Activated CD4-positive, alpha-beta T cell treated with anti-CD3 and anti-CD28 coated beads, Interleukin-10, Interleukin-2, amounts not matched to agents 100 ng/mL and 50 ng/mL, durations not matched to agents 16 hours and 8 hours (primary cell): ENCODE measurements around the gene CASP3.
A peak's percentile ranks its signal among the peaks of the same experiment; 100 is the strongest.

Source experiments
- DNase-seq: peaks from one replicate; pipeline ENCODE4 v3.0.0-alpha.2; 2020

The CASP3 gene

DNA sequence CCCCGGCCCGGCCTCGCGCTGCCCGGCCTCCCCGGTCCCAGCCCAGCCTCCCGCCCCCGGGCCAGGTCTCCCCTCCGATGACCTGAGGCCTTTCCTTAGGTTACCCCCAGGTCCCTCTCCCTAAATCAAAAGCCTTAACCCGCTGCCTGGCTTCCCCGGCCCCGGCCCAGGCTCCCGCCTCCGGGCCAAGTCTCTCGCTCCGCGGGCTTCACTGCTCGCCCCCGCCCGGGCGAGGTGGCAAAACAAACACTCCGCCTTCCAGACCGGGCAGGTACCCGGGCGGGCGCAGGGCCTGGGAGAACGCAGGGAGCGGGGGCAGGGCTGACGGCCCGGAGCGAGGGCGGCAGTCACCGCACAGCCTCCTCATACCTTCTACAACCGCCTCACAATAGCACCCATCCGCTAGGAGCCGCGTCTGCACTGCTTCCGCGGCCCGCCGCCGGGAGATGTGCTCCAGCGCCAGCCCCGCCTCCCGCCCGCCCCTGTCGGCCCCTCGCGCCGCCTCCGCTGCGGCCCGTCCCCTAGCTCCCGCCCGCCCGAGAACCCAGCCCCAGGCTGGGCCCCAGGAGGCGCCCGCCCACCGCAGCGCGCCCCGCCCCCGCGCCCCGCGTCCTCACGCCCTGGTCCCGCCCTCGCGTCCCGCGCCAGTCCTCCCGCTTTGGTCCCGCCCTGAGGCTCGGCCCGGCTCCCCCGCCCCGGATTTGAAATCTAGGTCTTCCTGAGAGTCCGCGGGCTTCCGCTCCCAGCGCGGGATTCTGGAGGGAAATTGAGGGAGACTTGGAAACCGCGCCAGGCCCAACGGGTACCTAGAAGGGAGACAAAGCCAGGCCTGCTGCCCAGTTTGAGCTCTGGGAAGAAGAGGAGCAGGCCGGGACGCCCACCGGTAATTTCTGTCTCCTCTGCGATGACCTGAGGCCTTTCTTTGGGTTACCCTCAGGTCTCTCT is at the start of gene CASP3, which contains the start of gene PRIMPOL:
Gene CASP3 (minus strand): TSS at position 422 of the 945 bp plus-strand sequence. CDS start 10,994 bp downstream, outside the sequence.
Gene PRIMPOL (plus strand): TSS at position 713 of the 945 bp plus-strand sequence. CDS start 7,403 bp downstream, outside the sequence.
- DNase-seq = peak; percentile 98

DNA sequence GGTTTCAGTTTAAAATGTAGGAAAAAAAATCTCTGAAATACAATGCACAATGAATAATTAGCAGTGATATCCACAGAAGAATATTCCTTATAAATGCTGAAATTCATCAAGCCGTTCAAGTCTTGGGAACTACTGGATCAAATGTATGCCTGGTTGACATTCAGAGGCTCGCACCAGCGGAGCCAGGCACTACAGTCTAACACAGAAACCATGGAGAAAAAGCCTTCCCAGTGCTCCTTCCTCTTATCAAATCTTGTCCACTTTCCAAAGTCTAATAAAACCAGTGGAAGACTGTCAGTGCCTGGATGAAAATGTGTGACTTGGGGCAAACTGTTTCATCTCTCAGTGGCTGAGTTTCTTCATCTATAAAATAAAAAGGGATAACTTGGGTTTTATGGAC is 48.7 kb upstream of the CASP3 start:
- no peak for DNase-seq

DNA sequence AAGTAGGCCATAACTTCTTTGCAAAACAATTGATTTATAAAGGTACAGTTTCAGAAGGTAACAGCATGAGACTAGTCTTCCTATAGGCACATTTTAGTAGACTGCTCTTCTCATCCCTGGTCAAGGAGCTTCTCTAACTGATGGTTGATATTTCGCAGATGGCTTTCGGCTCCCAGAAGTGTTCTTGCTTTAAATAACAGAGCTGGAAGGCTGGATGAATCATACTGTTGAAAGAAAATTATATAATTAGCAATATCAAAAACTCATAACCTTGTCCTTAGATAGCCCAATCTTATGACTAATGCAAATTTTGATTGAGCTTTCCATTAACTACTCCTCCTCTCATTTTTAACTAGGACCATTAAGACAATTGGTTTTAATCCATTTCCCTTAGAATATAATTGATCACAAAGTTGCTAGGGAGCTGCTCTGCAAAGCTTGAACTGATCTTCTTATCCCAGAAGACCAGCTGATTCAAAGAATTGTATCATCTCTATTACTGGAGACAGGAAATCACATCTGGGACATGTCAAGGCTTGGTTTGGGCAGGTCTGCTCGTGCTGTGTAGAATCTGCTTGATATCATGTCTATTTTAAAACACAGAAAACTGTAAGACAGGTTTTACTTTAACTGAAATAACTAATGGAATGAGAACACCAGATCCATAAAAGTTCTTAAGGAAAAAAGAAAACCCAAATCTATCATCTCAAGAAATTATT is 46.1 kb upstream of the CASP3 start:
- DNase-seq = no peak

DNA sequence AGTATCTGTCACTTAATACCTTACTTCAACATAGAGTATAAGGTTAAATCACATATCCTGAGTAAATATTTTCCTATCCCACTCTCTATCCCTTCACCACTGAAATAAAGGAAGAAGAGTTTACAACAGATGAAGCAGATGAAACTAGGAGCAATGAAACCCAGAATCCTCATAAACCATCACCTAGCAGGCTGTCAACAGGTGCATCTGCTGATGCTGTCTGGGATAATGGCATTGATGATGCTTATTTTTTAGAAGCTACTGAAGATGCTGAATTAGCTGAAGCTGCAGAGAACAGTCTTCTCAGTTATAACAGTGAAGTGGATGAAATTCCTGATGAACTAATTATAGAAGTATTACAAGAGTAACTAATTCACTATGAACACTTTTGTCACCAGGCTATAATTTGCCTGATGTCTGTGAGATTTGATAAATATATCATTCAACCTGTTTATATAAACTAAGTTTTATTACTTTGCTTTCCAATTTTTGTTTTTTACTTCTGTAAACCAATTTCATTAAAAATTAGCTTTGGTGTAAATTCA is 45.2 kb upstream of the CASP3 start:
- no peak for DNase-seq

DNA sequence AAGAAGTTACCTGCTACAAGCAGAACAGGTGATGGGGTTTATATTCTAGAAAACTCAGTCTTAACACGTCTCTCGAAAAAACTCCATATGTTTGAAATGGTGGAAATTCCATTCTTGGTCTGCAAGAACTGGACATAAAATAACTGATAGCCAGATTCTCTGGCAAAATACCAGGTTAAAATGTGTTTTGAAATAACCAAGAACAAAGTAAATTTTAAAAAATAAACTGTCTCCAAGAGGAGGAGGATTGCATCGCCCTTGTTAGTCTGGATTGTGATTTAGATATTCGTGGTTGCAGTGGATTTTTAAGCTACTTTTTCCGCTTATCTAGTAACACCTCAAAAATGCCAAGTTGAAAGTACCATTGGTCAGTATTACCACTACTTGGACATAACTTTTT is 43.8 kb upstream of the CASP3 start:
- no peak for DNase-seq

DNA sequence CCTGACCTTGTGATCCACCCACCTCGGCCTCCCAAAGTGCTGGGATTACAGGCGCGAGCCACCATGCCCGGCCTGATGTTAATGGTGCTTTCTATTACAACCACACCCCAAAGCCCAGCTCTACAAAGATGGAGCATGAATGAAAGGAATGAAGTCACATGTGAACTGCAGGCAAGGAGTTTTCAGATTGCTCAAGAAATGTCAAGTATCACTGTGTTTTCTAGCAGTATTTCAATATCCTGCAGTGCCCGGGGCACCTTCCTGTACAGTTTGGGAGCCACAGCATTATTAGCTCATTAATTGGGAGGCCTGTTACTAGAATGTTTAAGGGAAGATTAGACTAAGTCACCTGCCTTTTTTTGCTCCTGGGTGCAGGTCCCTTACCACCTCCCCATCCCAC is 40.4 kb upstream of the CASP3 start:
- no peak for DNase-seq

DNA sequence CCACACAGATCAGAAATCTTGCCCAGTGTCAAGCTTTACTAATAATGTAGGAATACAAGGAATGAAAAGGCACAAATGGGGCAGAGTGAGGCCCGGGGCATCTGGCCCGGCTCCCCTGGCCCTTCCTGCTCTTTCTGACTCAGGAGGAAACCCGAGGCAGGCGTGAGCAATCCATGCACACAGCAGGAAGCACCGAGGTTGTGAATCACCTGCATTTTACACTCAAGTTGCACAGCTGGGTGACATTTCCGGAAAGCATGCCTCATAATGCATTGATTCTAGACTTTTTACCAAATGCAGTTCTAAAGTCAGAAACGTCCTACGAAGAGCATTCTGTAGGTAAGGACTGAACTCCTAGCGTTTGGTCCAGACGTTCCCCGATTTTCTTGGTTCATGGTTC is 39.2 kb upstream of the CASP3 start:
- DNase-seq = peak; percentile 60

DNA sequence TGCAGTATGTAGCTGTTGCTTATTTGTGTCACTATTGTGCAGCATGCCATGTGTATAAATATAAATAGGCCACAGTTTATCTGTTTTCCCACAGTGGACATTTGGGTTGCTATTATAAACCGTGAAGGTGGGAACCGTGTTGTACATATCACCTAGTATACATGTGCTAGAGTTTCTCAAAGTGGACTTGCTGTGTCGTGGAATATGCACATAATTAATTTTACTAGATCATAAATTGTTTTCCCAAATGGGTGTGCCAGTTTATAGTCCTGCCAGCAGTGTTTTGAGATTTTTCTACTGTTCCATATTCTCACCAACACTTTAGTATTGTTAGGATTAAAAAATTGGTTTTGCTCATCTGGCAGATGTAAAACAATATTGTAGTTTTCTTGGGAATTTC is 38.8 kb upstream of the CASP3 start:
- no peak for DNase-seq

DNA sequence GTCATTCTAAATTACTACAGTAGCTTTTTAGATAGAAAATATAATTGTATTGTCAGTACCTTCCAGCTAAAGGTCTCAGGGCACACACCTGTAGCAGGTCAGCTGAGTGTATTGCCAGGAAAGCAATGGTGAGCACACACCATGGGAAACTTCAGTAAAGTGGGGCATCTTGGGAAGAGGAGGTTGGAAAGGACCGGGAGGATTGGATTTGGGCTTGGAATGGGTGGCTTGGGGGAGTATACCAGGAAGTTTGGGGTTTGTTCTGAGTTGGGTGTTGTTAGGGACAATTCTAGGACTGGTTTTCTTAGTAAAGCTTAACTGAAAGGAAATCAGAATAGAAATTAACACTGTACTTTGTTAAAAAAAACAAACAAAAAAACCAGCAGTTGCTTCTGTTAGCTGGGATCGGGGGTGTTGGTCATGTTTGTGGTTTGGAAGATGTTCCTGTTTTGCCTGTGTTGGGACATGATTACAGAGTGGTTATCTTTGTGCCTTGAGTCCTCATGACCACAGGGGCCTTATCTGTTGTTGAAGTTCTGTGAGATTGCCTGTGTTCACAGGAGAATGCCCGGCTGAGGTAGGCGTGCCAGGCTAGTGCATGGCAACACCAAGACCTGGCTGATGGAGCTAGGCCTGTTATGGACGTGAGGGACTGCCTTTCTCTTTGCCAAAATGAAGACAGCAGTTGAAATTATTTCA is 35.4 kb upstream of the CASP3 start:
- DNase-seq = peak; percentile 10

DNA sequence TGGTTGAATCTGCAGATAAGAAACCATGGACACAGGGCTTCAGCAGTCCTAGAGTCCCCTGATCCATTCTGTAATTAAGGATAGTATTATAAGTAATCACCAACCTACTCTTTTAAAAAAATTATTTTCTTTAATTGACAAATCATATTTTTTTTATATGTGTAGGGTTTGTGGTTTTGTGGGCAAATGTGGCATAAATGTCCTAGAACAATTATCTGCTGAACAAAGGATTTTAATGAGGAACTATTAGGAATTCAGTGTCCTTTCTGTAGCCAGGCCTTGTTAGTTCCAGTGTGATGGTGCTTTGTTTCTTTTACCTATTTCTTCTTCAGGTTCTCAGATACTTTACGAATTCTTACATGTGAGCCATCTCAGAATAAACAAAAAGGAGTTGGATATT is 32.7 kb upstream of the CASP3 start:
- DNase-seq = no peak

DNA sequence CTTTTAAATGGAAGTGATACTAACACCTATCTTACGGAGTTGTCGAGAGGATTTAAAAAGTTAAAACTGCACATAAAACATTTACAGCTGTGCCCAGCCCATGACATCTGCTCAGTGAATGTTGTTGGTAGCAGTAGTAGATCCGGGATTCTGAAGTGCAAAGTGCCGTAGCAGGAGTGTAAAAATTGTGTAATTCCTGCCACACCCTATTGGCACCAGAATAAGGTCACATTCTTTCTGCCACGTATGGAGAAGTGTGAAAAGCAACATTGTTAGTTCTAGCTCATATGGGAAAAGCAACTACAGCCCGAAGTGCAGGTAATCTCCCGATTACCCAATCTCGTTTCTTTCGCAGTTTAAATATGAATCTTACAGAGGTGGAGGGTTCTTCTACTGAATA is 31.5 kb upstream of the CASP3 start:
- no peak for DNase-seq

DNA sequence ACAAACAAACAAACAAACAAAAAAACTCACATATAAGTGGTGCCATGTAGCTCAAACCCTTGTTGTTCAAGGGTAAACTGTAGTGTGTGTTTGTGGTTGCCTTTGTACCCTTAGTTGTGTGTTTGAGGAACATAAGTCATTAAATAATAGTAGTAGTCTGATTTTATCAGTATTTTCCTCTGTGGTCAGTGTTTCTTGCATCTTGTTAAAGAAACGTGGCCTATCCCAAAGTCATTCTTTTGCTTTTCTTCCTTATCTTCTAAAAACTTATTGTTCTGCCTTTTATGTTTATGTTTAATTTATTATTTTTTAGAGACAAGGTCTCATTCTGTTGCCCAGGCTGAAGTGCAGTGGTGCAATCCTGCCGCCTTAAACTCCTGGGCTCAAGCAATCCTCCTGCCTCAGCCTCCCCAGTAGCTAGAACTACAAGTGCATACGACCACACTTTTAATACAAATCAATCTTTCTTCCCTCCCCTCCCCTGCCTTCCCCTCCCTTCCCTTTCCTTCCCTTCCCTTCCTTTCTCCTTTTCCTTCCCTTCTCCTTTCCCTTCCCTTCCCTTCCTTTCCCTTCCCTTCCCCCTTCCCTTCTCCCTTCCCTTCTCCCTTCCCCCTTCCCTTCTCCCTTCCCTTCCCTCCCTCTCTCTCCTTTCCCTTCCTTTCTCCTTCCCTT is 26.7 kb upstream of the CASP3 start:
- DNase-seq = no peak

DNA sequence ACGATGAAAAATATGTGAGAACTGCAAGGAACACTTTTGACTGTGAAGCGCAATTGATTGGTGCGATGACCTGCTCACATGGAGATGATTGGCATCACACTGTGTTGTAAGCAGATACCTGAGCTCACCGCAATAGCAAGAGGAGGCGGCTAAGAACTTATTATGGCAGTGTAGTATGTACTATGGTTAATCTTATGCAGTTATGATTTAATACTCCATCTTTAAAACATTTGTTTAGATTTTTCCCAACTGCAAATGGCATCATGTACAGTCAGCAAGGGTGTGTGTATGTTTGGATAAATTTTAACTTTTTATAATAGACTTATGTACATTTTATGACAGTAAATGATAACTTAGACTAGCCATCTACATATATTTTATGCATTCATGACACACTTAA is 25.8 kb upstream of the CASP3 start:
- DNase-seq = no peak

DNA sequence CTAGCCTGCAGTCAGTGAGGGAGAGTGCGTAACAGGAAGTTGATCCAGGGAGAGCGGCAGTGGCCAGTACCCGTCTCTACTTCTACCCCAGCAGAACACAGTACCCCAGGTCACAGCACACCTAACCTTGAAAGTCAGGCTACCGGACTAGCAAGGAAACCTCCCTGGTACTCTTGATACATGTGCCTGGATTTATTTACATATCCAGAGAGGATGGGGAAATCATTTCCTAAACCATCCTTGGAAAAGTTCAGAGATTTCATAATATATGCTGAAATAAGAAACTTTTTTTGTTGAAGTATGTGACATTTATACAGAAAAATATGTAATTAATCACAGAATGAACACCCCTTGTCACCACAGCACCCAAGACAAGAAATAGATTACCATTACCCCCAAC is 24.8 kb upstream of the CASP3 start:
- no peak for DNase-seq

DNA sequence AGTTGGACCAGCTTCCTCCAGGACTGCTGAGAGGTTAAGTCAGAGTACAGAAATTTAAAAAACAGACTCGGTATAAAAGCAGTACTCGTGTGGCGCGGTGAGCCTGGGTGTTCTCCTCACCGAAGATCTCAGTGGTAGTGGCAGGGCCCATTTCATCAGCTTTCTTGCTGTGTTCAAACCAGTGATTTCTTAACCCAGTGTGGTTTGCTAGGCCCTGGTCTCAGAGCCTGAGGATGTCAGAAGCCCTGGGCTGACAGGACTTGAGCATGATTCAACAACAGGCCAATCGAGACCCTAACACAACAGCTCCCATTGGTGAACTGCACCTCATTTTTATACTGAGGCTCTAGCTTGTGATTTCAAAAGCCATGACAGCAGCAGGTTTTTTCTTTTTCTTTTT is 23.5 kb upstream of the CASP3 start:
- no peak for DNase-seq

DNA sequence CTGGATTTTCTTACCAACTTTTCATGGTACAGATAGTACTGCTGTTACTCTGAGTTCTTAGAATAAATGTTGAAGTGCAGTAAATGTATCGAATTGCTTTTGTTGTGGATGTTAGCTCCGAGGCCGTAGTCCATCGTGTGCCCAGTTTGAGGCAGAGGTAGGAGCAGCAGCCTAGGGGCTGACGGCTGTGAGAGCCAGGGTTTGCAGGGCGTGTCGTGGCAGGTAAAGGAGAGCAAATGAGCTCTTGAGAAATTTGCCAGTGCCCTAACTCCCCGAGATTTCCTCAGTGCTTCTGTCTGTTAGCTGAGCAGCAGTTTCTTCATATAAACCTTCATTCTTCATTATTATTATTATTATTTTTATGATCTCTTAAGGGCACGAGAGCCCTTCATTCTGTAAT is 21.9 kb upstream of the CASP3 start:
- DNase-seq = no peak

DNA sequence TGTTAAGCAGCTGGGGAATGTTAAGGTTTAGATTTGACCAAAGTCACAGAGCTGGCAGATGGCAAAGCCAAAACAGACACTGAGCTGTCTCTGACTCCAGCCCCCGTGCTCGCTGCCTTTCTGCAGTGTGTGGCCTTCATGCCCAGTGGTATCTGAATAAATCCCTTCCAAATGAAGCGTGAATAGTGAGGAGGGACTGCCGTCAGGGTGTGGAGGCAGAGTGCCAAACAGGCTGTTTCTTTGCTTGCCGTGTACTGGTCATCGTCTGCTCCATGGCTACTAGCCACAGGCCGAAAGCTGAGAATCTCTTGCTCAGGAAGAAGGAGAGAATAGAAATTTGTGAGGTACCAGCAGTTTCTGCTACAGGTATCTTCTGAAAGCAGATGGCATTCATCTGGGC is 20.0 kb upstream of the CASP3 start:
- no peak for DNase-seq

DNA sequence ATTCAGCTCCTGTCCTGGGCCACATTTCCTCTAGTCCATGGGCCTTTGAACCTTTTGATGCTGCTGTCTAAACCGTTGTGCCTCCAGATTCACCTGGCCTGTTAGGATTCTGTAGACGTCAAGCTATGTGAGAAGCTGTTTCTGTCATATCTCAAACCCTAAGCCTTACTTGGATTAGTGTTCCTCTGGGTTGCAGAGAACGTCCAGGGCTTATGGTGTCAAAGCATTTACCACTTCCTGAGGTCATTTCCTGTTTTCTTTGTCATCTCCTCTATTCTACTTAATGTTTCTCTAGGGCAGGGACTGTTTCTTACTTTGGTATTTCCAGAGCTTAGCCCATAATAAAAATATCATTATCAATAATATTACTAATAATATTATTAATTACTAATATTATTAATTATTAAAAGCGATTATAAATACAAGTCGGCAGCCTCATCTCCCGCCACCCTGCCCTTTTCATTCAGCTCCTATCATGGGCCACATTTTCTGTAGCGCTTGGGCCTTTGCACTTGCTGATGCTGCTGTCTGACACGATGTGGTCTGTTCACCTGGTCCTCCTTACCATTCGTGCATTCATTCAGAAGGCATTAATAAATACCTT is 19.4 kb upstream of the CASP3 start:
- peak; percentile 70 for DNase-seq

DNA sequence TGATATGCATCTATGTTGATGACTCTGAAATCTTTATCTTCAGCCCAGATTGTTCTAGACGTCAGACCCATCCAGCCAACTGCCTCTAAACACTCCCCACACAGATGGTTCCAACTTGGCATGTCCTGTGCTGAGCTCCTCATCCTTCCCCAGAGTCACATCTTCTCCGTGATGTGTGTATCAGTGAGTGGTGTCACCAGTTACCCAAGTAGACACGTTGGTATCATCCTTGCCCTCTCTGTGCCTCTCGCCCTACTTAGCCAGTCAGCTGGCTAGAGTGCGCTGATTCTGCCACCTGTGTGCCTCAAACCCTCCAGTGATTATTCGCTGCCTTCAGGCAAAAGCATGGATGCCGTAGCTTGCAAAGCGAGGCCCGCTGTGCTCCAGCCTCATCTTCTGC is 18.8 kb upstream of the CASP3 start:
- no peak for DNase-seq

DNA sequence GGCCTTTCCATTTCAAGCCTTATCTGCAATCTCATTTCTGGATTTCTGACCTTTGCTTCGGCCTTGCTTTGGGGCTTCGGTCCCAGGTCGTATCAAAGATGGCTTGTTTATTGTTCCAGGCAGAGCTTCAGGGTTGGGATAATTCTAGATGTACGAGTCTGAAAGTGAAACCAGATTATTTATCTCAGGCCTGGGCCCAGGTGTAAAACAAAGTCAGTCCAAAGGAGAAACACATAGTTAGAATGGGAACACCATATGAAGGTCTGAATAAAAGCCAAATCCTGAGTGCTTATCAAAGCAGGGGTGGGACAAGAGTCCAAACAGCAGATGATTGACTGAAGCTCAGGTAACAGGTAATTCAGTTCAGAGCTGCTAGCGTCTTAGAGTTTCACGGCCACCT is 17.4 kb upstream of the CASP3 start:
- no peak for DNase-seq

DNA sequence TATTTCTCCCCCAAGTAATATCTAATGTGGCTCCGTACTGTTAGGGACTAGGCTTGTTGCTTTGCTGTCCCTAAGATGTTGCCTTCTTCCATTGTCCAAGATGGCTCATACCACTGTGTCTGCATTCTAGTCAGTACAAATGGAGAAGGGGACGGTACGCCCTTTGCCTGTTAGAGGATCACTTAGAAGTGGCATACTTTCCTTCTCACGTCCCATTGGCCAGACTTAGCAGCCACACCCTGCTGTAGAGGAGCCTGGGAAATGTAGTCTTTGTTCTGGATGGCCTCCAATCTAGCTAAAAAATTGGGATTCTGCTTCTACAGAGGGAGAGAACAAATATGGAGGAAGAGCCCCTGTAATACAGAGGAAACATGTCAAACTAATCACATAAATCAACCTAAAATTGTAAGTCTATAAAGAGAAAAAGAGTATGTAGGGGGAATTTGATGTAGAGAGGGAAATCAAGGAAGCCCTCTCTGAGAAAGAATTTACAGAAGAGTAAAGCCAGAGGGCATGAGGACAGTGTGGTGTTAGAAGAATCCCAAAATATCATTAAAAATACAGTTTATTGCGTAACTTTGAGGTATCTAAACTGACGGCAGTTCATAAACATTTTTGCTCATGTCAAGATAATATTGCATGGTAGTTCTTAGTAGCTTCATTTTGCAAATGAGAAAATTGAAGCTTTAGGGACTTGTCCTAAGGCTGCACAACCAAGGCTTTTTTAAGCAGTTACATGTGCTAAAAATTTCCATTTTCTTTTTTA is 15.4 kb upstream of the CASP3 start:
- DNase-seq = no peak
